Measurements from ENCODE around the gene TNFSF10.

The TNFSF10 gene

GRCh38 chr3:172461530-172462138 is 61.6 kb downstream of the TNFSF10 start:
- DNase-seq (ENCODE audit: low read depth in 4 of 4, low spot score in 1 of 4): no peak

- no peak for DNase-seq (ENCODE audit: low read depth in 4 of 4, low spot score in 1 of 4)
Measured at GRCh38 chr3:172456404-172456803, 66.8 kb downstream of the TNFSF10 start.

Measured in stimulated activated CD4-positive, alpha-beta T cell treated with anti-CD3 and anti-CD28 coated beads, Interleukin-1b, Interleukin-23, amount 100 ng/mL, for 24 hours (primary cell).